Fibroblast of skin of back (primary cell): Measurements from ENCODE around the gene GAK.
A peak's percentile ranks its signal among the peaks of the same experiment; 100 is the strongest.
"Not testable (repeated sequence)": the region's sequence is repeated elsewhere in the genome, so short reads cannot be mapped to it uniquely, and the experiment has no call there.

Experiments used
- DNase-seq: peaks from one replicate; pipeline ENCODE4 v3.0.0-alpha.2; 2013

GAK gene

DNA sequence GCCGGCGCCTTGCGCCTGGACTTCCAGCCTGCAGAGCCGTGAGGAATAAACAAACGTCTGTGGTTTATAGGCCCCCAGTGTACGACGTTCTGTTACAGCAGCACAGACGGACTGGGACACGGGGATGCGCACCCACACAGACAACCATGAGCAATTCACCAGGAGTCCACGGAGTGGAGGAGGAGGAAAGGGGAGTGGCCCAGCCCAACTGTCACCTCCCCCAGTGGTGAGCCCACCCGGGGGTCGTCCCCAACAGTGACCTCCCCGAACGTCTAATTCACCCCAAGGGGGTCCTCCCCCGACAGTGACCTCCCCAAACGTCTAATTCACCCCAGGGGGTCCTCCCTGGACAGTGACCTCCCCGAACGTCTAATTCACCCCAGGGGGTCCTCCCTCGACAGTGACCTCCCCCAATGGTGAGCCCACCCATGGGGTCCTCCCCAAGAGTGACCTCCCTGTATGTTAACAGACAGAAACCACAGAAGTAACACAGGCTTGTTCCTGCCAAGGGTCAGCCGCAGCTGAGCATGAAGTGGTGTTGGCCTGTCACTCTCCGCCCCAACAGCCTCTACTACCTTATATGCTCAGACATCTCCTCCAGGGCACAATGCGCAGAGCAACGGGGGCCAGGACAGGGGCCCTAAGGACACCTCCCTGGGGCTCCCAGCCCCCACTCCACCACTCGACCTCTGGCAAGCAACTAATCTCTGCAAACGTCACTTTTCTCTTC lies 6.2 kb downstream of the GAK start:
- DNase-seq: no peak

DNA sequence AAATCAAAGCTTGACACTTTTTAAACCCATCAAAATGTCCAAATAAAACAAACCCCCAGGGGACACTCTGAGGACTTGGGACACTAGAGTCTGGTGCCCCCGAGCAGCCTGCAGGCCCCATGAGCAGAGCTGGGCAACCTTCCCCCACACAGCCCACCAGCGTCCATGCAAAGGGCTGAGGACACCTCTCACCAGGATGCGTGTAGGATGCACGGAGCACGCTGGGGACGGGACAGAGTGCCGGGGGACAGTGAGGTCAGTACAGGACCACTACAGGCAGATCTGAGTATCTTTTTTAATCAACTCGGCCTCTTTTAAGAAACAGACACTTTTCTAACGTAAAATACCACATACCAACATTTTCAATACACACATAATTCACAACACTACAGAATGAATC lies 6.9 kb downstream of the GAK start:
- DNase-seq: no peak

DNA sequence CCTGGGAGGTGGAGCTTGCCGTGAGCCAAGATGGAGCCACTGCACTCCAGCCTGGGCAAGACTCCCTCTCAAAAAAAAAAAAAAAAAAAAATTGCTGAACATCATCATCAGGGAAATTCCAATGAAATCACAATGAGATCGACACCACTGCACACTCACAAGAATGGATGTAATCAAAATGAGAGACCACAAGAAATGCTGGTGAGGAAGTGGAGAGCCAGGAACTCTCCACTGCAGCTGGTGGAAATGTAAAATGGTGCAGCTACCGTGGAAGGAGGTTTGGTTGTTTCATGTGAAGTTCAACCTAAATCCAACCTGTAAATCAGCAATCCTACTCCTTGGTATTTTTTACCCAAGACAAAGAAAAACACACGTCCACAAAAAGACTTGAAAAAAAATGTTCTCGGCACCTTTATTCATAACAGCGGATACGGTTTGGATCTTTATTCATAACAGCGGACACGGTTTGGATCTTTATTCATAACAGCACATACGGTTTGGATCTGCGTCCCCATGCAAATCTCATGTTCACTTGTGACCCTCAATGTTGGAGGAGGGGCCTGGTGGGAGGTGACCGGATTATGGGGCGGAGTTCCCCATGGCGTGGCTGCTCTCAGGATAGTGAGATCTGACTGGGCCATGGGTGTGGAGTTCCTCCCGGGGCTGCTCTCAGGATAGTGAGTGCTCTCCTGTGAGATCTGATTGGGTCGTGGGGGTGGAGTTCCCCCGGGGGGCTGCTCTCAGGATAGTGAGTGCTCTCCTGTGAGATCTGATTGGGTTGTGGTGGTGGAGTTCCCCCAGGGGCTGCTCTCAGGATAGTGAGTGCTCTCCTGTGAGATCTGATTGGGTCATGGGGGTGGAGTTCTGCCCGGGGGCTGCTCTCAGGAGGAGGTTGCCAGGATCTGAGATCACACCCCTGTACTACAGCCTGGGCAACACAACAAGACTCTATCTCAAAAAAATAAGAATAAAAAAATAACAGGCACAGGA lies 7.7 kb downstream of the GAK start:
- DNase-seq: peak; percentile 41

DNA sequence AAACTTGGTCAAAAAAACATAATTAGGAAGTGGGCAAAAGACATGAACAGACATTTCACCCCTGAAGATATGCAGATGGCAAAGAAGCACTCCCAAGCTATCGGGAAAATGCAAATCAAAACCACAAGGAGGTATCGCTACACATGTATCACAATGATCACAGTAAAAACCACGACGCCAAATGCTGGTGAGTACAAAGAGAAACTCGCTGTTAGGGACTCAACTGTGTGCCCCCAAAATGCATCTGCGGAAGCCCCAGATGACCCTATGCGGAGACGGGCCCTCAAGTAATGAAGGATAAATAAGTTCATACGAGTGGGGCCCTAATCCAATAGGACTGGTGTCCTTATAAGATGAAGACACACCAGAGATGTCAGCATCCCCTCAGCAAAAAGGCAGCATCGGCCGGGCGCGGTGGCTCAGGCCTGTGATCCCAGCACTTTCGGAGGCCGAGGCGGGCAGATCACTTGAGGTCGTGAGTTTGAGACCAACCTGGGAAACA lies 10.2 kb downstream of the GAK start:
- no peak for DNase-seq

DNA sequence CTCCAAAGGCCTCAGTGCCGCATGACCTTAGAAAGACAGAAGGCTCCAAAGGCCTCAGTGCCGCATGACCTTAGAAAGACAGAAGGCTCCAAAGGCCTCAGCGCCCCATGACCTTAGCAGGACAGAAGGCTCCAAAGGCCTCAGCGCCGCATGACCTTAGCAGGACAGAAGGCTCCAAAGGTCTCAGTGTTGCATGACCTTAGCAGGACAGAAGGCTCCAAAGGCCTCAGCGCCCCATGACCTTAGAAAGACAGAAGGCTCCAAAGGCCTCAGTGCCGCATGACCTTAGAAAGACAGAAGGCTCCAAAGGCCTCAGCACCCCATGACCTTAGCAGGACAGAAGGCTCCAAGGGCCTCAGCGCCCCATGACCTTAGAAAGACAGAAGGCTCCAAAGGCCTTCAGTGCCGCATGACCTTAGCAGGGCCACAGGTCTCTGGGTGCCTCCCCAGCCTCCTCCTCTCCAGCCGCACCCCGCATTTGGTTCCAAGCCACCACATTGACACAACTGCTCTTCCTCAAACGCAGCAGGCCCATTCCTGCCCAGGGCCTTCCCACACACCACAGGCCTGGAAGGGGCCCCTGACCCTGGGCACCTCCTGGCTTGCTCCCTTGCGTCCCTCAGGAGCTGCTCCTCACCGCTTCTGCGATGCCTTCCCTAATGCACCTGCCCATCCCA lies 13.0 kb downstream of the GAK start:
- not testable (repeated sequence) for DNase-seq

DNA sequence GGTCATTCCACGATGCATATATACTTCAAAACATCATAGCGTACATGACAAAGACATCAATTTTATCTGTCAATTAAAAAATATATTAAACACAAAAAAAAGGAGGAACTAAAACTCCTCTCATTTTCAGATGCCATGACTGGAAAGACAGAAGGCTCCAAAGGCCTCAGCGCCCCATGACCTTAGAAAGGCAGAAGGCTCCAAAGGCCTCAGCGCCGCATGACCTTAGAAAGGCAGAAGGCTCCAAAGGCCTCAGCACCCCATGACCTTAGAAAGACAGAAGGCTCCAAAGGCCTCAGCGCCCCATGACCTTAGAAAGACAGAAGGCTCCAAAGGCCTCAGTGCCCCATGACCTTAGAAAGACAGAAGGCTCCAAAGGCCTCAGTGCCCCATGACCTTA lies 13.5 kb downstream of the GAK start:
- not testable (repeated sequence) for DNase-seq

DNA sequence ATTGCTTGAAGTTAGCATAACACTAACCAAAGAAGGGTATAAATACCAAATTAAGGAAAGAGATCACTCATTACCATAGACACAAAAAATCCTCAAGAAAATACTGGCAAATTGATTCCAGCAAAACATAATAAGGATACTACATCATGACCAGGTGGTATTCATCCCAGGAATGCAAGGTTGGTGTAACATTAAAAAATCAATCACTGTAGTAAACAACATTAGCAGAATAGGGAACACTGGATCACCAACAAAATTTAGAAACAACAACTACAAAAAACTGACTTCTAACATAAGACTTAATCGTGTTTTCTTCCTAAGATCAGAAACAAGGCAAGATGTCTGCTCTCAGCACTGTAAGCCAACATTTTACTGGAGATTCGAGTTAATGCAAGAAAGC lies 14.1 kb downstream of the GAK start:
- no peak for DNase-seq

DNA sequence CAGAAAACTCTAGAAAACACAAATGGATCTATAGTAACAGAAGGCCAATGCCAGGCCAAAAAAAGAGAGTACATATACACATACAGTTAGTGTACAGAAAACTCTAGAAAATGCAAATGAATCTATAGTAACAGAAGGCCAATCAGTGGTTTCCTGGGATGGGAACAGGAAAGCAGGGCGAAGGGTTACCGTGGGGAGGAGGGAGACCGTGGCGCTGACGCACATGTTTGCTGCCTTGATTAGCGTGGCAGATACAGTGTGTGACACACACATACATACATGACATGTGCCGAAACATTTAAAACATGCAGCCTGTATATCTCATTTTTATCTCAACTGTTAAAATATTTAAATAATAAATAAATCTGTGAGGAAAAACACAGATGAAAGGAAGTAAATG lies 14.7 kb downstream of the GAK start:
- DNase-seq: no peak

DNA sequence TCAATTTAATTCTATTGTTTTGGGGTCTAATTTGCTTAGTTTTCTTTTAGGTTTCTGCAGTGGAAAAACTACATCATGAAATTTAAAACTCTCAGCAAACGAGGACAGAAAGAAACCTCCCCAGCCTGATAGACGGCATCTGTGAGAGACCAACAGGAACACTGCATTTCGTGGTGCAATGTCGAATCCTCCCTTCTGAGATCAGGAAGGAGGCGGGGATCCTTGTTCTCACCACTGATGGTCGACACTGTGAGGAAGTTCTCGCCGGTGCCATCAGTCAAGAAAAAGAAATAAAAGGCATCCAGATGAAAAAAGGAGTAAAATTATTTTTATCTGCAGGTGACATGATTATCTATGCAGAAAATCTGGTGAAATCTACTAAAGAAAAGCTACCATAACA lies 16.5 kb downstream of the GAK start:
- DNase-seq: no peak

DNA sequence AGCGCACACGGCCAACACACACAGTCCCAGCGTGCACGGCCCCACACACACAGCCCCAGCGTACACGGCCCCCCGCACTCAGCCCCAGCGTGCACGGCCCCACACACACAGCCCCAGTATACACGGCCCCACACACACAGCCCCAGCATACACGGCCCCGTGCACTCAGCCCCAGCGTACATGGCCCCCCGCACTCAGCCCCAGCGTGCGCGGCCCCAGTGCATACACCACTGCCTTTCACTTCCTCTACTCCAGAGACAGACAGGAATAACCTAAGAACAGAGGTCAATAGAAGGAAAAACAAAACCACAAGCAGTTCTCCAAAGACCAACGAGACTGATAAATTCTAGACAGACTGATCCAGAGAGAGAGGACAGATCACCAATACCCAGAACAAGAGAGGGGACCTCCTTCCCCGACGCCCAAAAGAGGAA lies 17.1 kb downstream of the GAK start:
- no peak for DNase-seq

DNA sequence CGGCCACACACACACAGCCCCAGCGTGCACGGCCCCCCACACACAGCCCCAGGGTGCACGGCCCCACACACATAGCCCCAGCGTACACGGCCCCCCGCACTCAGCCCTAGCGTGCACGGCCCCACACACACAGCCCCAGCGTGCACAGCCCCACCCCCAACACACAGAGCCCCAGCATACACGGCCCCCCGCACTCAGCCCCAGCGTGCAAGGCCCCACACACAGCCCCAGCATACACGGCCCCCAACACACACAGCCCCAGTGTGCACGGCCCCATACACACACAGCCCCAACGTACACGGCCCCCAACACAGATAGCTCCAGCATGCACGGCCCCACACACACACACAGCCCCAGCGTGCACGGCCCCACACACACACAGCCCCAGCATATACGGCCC lies 17.6 kb downstream of the GAK start:
- DNase-seq: no peak

DNA sequence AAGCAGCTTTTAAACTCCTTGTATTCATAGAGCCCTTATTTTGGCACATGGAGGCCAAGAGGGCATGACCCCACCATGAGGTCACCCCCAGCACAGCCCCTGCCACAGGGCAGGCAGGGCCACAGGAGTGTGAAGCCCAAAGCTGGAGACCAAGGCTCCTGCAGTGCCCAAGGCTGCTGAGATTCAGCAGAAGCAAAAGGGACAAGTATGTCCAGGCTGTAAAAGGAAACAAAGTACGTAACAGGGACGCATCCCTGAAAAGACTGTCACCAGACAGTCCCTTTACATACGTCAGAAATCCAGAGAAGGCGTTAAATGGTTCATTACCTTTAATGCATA lies 18.9 kb downstream of the GAK start:
- DNase-seq: no peak

DNA sequence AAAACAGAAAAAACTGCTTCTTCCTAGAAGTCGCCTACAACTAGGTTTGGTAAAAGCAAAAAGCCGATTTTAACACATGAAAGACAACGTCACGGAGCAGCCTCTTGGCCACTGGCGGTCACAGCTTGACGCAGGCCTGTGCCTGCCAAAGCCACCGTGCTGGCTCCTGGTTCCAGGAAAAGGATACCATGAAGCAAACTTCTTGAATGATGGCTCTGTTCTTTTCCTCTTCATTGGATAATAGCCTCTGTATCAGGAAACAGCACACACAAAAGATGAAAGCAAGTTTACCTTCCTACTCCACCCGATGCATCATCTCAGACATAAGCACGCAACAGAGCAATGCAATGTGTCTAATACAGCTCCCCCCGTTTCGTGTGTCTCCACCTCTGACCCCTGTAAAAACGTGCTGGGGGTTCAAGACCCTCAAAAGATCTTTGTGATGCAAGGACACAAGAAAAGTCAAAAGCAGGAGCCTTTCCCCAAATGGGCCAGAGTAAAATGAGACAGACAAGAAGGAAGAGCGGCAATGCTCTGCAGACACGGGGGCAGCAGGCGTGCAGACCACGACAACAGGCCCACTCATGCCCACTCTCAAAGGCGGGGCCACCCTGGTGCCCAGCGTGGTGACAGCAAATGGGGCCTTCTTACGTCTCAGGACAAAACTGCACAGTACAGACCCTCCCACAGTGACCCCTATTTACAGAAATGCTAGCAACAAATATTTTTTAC lies 19.4 kb downstream of the GAK start:
- DNase-seq: no peak

DNA sequence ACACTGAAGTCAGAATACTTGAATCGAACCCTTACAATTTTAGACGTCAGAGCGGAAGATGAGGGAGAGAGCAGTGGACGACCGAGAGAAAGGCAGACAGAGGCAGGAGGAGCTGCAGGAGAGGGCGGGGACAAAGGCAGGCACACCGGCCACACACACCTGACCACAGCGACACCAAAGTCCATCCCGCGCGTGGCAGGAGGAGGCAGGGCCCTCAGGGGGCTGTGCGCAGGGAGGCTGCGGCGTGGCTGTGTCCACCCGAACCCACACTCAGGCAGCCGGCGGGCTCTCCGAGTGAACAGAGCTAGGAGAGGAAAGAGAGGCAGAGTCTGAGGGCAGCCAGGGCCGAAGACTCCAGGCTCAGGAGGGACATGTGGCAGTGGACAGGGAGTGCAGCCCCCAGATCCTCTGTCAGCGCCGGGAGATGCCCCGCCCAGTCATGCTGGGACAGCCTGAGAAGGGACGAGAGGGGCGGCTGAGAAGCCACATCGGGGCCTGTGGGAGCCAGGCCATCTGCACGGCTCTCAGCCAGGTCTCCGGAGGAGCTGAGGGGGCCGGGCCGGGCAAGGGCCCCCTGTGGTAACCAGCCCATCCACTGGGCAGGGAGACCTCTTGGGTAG lies 20.1 kb downstream of the GAK start:
- DNase-seq: no peak

DNA sequence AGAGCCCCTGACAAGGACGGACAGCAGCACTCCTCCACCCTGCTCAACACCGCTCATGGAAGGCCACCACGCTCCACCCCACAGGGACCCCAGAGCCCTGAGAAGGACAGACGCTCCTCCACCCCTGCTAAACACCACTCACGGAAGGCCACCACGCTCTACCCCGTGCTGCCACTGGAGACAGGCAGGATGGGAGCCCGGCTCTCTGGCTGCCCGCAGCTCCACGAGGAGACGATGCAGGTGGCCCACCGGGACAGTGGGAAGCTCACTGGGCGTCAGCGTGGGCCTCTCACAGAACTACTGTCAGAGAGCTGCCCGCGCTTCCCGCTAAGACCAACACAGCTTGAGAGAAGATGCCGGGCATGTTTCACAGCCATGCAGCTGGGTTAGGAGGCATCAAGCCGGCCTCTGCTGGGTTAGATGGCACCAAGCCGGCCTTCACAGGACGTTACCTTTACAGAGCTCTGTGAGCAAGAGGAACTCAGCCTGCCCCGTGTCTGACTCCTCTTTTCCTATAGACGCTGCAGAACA lies 20.8 kb downstream of the GAK start:
- DNase-seq: no peak

DNA sequence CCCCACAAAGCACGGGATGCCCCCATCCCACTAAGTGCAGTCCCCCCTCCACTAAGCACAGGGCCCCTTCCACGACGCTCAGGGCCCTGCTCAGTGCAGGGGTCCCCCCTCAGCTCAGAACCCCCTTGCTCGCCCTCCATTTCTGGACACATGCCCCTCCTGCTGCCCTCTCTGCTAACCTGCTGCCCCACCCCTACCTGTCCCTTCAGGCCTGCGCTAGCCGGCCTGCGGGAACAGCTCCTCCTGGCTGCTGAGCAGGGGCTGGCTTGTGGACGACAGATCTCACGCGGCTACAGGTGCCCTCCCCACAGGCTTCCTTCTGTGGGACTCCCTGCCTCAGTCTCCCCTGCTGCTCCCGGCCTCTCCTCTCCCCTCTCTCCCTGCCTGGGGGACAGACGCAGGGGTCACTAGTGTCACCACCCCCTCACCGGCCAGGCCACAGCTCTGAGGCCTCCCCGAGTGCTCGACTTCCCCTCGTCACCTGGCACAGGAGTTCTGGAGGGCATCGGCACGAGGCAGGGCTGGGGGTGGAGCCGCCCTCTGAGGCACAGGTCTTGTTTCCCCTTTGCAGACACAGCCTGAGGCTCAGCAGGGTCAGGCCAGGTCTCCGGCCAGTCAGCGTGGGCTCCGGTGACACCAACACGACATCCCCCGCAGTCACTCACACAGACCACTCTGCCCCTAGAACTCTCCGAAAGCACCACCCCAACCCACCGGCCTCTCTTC lies 21.6 kb downstream of the GAK start:
- no peak for DNase-seq

DNA sequence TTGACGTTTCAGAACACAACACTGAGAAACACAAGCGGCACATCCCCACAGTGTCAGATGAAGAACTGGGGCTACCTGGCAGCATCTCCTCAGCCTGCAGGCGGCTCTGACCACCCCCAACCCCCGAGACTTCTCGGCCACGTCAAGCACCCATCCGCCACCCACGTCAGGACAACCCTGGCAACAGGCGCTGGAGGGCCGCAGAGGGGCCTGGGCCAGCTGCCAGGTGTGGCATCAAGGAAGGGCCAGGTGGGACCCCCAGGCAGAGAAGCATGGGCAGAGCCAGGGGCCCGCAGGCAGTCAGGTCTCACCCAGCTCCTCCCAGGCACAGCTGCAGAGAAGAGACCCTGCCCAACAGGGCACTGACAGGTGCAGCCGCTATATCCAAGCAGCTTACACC lies 22.3 kb downstream of the GAK start:
- DNase-seq: no peak

DNA sequence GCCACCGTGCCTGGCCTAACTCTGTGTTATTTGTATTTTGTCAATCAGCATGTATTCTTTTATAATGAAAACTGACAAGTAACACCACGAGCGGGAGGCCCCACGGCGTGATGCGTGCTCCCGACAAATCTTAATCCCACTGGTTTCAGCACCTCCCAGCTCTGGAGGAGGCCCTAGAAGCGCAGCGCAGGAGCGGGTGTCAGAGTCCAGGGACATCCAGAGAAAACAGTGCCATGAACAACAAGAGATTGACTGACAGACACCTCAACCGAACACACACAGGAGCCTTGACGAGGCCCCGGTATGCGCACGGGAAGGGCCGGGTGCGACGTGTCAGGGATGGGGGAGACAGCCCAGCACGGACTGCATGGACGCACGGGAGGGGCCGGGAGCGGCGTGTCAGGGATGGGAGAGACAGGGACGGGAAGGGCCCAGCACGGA lies 23.0 kb downstream of the GAK start:
- no peak for DNase-seq

DNA sequence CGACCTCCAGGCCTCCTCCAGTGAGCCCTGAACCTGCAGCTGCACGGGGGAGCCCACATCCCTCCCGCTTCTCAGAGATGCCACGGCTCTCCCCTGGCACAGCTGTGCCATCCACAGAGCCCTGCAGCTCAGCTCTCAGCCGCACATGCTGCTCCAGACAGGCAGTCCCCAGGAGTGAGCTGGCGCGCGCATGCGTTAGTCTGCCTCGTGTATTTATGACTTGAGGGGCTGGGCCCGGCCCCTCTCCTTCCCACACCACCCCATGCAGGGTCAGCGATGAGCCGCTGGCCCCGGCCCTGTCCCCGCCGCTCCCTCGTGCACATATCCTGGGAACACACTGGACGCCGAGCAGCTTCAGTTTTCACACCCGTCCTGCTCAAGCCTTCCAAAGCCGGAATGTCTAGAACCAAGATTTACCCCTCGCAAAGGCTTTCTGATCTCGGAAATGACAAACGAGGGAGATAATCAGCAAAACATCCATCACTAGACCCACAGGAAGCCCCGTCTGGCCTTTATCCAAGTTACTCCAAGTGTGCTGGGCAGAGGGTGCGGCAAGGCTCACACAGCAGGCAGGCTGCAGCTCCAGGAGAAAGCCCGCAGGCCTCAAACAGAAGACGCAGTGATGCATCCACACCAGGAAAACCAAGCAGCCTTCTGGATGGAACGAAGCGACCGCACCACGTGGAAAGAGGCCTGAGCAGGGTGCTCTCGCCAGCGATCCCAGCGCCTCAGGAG lies 24.3 kb downstream of the GAK start:
- DNase-seq: peak; percentile 40

DNA sequence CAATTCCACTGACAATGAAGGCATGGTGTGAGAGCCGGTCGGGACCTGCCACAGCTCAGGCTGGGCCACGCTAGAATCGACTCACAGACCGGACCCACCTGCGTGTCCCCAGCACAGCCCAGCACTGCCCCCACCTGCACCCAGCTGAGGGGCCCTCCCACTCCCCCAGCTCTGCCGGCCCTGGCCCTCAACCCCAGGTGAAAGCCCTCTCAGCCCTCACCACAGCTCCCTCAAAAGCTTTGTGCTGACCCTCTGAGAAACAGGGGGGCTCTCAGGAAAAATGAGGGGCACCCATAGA lies 25.1 kb downstream of the GAK start:
- DNase-seq: no peak
